Peyer's patch (tissue), 4 donors: Measurements from ENCODE around the gene LHCGR.

Source experiments
- POLR2A ChIP-seq, 2 donors: fragments of 450-650 bp; IDR thresholded peaks; one replicate each; pipeline ENCODE4 v1.5.1; 2017; ENCODE audit warnings: antibody characterized with exemption in 2 of 2, mild to moderate bottlenecking in 2 of 2, moderate library complexity in 2 of 2
- TF ChIP-seq, protein P1 (sequence below), 6 experiments: fragments of 450-650 bp in 4 of 6; fragments of 200-600 bp in 2 of 6; sonication (generic) in 1 of 6; IDR thresholded peaks; one replicate each; pipeline ENCODE4 v1.5.1; 2017 to 2019; ENCODE audit warnings: antibody characterized with exemption in 6 of 6, mild to moderate bottlenecking in 3 of 6, moderate library complexity in 1 of 6

DNA sequence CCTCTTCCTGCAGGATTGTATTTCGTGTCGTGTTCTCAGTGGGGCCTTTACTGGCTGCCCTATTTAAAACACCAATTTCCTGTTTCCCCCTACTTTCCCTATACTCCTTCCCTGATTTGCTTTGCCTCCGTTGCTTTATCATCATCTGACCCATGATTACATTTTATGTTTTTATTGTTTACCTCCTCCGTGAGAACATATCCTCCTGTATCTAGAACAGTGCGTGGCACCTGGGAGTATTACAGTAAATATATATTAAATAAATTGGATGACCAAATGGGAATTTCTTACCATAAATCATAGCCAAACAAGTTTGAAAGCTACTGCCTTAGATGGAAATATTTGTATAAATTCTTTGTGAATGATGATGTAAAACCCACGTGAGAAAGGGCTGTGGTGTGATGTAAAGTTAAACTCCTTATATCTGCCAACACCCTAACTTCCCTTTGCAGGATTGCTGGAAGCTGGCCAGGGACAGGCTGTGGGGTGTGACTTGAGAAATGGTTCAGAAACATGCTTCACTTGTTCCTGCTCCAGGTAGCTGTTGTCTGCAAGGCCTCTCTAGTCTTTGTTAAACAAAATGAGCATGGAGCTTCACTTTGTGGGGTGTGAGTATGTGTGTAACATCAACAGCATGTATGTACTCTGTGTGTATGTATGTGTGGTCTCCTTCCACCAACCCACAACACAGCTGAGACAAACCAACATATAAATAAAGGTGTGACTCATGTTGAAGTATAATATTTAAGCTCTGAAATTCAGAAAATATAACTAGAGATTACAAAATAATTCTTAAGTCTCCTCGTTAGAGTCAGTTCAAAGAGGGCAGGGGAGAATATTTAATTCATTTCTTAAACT, 40.3 kb downstream of the LHCGR start:
- TF ChIP-seq, protein P1, sequence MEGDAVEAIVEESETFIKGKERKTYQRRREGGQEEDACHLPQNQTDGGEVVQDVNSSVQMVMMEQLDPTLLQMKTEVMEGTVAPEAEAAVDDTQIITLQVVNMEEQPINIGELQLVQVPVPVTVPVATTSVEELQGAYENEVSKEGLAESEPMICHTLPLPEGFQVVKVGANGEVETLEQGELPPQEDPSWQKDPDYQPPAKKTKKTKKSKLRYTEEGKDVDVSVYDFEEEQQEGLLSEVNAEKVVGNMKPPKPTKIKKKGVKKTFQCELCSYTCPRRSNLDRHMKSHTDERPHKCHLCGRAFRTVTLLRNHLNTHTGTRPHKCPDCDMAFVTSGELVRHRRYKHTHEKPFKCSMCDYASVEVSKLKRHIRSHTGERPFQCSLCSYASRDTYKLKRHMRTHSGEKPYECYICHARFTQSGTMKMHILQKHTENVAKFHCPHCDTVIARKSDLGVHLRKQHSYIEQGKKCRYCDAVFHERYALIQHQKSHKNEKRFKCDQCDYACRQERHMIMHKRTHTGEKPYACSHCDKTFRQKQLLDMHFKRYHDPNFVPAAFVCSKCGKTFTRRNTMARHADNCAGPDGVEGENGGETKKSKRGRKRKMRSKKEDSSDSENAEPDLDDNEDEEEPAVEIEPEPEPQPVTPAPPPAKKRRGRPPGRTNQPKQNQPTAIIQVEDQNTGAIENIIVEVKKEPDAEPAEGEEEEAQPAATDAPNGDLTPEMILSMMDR (IDR thresholded peaks at IDR 0.05), result no peak
- no peak for TF ChIP-seq POLR2A (IDR thresholded peaks at IDR 0.05)
